H1 (cell line): ENCODE measurements around the gene FRMD6. TPM values are rescaled to one million over a fixed set of nuclear protein-coding genes. Genes with fewer than 3 reads are reported as not detected.

Experiments
- CTCF ChIA-PET: fragments of 300-600 bp; sonication (Branson Sonifier 250); formaldehyde crosslinking; loops from one replicate; lab custom pipeline; 2021; ENCODE audit not compliant: partially characterized antibody; lab: Charles Lee
- POLR2A ChIA-PET: fragments of 300-600 bp; sonication (Branson Sonifier 250); formaldehyde crosslinking; loops from one replicate; lab custom pipeline; 2021; ENCODE audit warnings: inconsistent platforms; ENCODE audit not compliant: partially characterized antibody; lab: Charles Lee
- DNase-seq, 2 experiments: peaks; one replicate each; pipeline versions ENCODE4 v3.0.0 to v3.0.0-alpha.2; 2010 to 2022; ENCODE audit warnings: low spot score in 2 of 2, low read depth in 1 of 2, mixed read lengths in 1 of 2
- FAIRE-seq: peaks from 2 replicates; lab custom pipeline; 2011; peaks lifted over from hg19 to GRCh38; lab: Jason Lieb, UNC
- H2AFZ ChIP-seq: 2 replicates; pipeline ENCODE4 v1.8.1; 2012; ENCODE audit warnings: low read length, inconsistent platforms
- H2AK5ac ChIP-seq: 2 replicates; pipeline ENCODE4 v1.6.1; 2013; ENCODE audit warnings: low read depth, low read length
- H2BK120ac ChIP-seq: replicated peaks from 2 replicates; pipeline ENCODE3; 2013; ENCODE audit warnings: low read depth, low read length, inconsistent platforms
- H2BK12ac ChIP-seq: 2 replicates; pipeline ENCODE4 v1.6.1; 2013; ENCODE audit warnings: low read depth, low read length
- H2BK15ac ChIP-seq: 2 replicates; pipeline ENCODE4 v1.6.1; 2013; ENCODE audit warnings: low read length
- H2BK20ac ChIP-seq: 2 replicates; pipeline ENCODE4 v1.6.1; 2013; ENCODE audit warnings: low read length
- H2BK5ac ChIP-seq: 2 replicates; pipeline ENCODE4 v1.6.1; 2013; ENCODE audit warnings: low read depth, low read length
- H3K14ac ChIP-seq: 2 replicates; pipeline ENCODE4 v1.6.1; 2013; ENCODE audit warnings: inconsistent platforms; ENCODE audit not compliant: insufficient read length
- H3K18ac ChIP-seq: 2 replicates; pipeline ENCODE4 v1.6.1; 2013; ENCODE audit warnings: low read length; ENCODE audit errors: extremely low read depth
- H3K23ac ChIP-seq: 2 replicates; pipeline ENCODE4 v1.6.1; 2013; ENCODE audit warnings: inconsistent platforms; ENCODE audit not compliant: insufficient read length
- H3K23me2 ChIP-seq: 2 replicates; pipeline ENCODE4 v1.6.1; 2013; ENCODE audit warnings: low read depth, low read length
- H3K27ac ChIP-seq: 2 replicates; pipeline ENCODE4 v1.6.1; 2011; ENCODE audit warnings: low read depth, low read length, inconsistent platforms
- H3K27me3 ChIP-seq, 4 experiments: replicated peaks in 1 of 4; 1 replicate in 1 of 4; 2 replicates in 3 of 4; pipeline versions ENCODE4 v1.6.1 to v1.8.1; 2011 to 2013; ENCODE audit warnings: low read length in 3 of 4, mild to moderate bottlenecking in 3 of 4, inconsistent platforms in 2 of 4, mixed read lengths in 2 of 4, moderate library complexity in 1 of 4; ENCODE audit not compliant: control insufficient read depth in 3 of 4, insufficient read depth in 3 of 4; ENCODE audit errors: extremely low read depth in 1 of 4
- H3K36me3 ChIP-seq, 4 experiments: 2 replicates each; pipeline versions ENCODE4 v1.6.1 to v1.8.1; 2011 to 2013; ENCODE audit warnings: mild to moderate bottlenecking in 4 of 4, low read length in 3 of 4, moderate library complexity in 2 of 4, control low read depth in 1 of 4, inconsistent platforms in 1 of 4; ENCODE audit not compliant: insufficient read depth in 4 of 4, control insufficient read depth in 2 of 4
- H3K4ac ChIP-seq: replicated peaks from 2 replicates; pipeline ENCODE3; 2013; ENCODE audit warnings: low read length, low read depth, mixed read lengths, inconsistent platforms; ENCODE audit not compliant: insufficient read length
- H3K4me1 ChIP-seq, 4 experiments: replicated peaks in 1 of 4; 1 replicate in 1 of 4; 2 replicates in 3 of 4; pipeline versions ENCODE4 v1.6.1 to v1.8.1; 2011 to 2013; ENCODE audit warnings: low read length in 3 of 4, inconsistent platforms in 2 of 4, mixed read lengths in 1 of 4; ENCODE audit not compliant: insufficient read depth in 4 of 4, control insufficient read depth in 3 of 4
- H3K4me2 ChIP-seq, 2 experiments: 2 replicates each; pipeline versions ENCODE4 v1.6.1 to v1.8.1; 2011 to 2013; ENCODE audit warnings: low read depth in 2 of 2, low read length in 2 of 2, control low read depth in 1 of 2, inconsistent platforms in 1 of 2, mild to moderate bottlenecking in 1 of 2; ENCODE audit not compliant: insufficient read depth in 1 of 2
- H3K4me3 ChIP-seq, 4 experiments: fragments of 200-600, 300-600 bp in 1 of 4; sonication (generic), shearing (Covaris generic), sonication (Bioruptor Twin) in 1 of 4; 2 replicates each; pipeline versions ENCODE4 v1.5.1 to v1.8.1; 2011 to 2016; ENCODE audit warnings: low read length in 4 of 4, low read depth in 3 of 4, control low read depth in 2 of 4, inconsistent platforms in 2 of 4, mild to moderate bottlenecking in 2 of 4, mixed read lengths in 1 of 4, moderate library complexity in 1 of 4; ENCODE audit not compliant: insufficient read depth in 2 of 4; ENCODE audit errors: extremely low read depth in 1 of 4
- H3K56ac ChIP-seq: replicated peaks from 2 replicates; pipeline ENCODE3; 2013; ENCODE audit warnings: low read depth, mild to moderate bottlenecking, mixed read lengths, low read length, inconsistent platforms; ENCODE audit not compliant: insufficient read length
- H3K79me1 ChIP-seq: 2 replicates; pipeline ENCODE4 v1.6.1; 2013; ENCODE audit warnings: low read depth, low read length, control low read depth
- H3K79me2 ChIP-seq, 2 experiments: 2 replicates each; pipeline versions ENCODE4 v1.6.1 to v1.8.1; 2012 to 2013; ENCODE audit warnings: low read length in 2 of 2, mild to moderate bottlenecking in 2 of 2, inconsistent platforms in 1 of 2; ENCODE audit not compliant: insufficient read depth in 2 of 2, control insufficient read depth in 1 of 2
- H3K9ac ChIP-seq, 4 experiments: replicated peaks in 1 of 4; 1 replicate in 1 of 4; 2 replicates in 3 of 4; pipeline versions ENCODE4 v1.6.1 to v1.8.1; 2011 to 2013; ENCODE audit warnings: low read depth in 3 of 4, low read length in 3 of 4, control low read depth in 2 of 4, mild to moderate bottlenecking in 2 of 4, moderate library complexity in 2 of 4, inconsistent platforms in 1 of 4; ENCODE audit errors: extremely low read depth in 1 of 4
- H3K9me3 ChIP-seq, 2 experiments: 2 replicates each; pipeline versions ENCODE4 v1.6.1 to v1.8.1; 2012 to 2013; ENCODE audit warnings: mild to moderate bottlenecking in 2 of 2, moderate library complexity in 2 of 2, control low read depth in 1 of 2, inconsistent platforms in 1 of 2, low read depth in 1 of 2, low read length in 1 of 2, mixed read lengths in 1 of 2; ENCODE audit not compliant: insufficient read depth in 2 of 2
- H4K20me1 ChIP-seq, 2 experiments: replicated peaks in 1 of 2; 2 replicates each; pipeline versions ENCODE3 to v1.8.1; 2011 to 2013; ENCODE audit warnings: inconsistent platforms in 2 of 2, low read length in 2 of 2, mild to moderate bottlenecking in 1 of 2; ENCODE audit not compliant: insufficient read depth in 2 of 2, control insufficient read depth in 1 of 2
- H4K5ac ChIP-seq: 2 replicates; pipeline ENCODE4 v1.6.1; 2013; ENCODE audit warnings: low read length, low read depth, mixed read lengths, inconsistent platforms; ENCODE audit not compliant: insufficient read length
- H4K8ac ChIP-seq: 2 replicates; pipeline ENCODE4 v1.8.0; 2013; ENCODE audit warnings: mild to moderate bottlenecking, moderate library complexity, low read length, inconsistent platforms; ENCODE audit not compliant: insufficient read depth; ENCODE audit errors: extremely low read depth
- H4K91ac ChIP-seq: replicated peaks from 2 replicates; pipeline ENCODE3; 2013; ENCODE audit warnings: low read length, mixed read lengths, inconsistent platforms; ENCODE audit not compliant: insufficient read length
- ATF3 ChIP-seq: IDR thresholded peaks from 2 replicates; pipeline ENCODE4 v1.6.1; 2011; ENCODE audit warnings: low read depth, mild to moderate bottlenecking, low read length; ENCODE audit not compliant: insufficient read depth
- KDM5A ChIP-seq: fragments of 200-600 bp; IDR thresholded peaks from 2 replicates; pipeline ENCODE4 v1.7.1; 2012; ENCODE audit warnings: mild to moderate bottlenecking, low read length, inconsistent platforms, mixed read lengths
- SRF ChIP-seq: IDR thresholded peaks from 2 replicates; pipeline ENCODE4 v1.6.1; 2011; ENCODE audit warnings: mild to moderate bottlenecking, low read depth, low read length, moderate library complexity
- TBP ChIP-seq: IDR thresholded peaks from 2 replicates; pipeline ENCODE4 v1.6.1; 2011; ENCODE audit warnings: low read depth, low read length, improper control_type of control experiment
- TEAD4 ChIP-seq: IDR thresholded peaks from 2 replicates; pipeline ENCODE4 v1.6.1; 2012; ENCODE audit warnings: low read depth, low read length, inconsistent platforms, mixed read lengths
- USF2 ChIP-seq: IDR thresholded peaks from 2 replicates; pipeline ENCODE4 v1.6.1; 2011; ENCODE audit warnings: low read length, improper control_type of control experiment
- WGBS, 2 experiments: shearing (Covaris generic) in 1 of 2; methylation state at CpG; one replicate each; pipeline versions ENCODE4 v1.1.6 to v1.1.7; 2013 to 2015; ENCODE audit warnings: low lambda C conversion rate in 2 of 2, mixed read lengths in 2 of 2, inconsistent platforms in 1 of 2, low coverage in 1 of 2, missing lambda C conversion rate in 1 of 2; ENCODE audit not compliant: insufficient replicate concordance in 2 of 2, insufficient coverage in 1 of 2, insufficient read length in 1 of 2; ENCODE audit errors: extremely low coverage in 1 of 2, missing lambda C conversion rate in 1 of 2; 5-methylcytosine and 5-hydroxymethylcytosine counted together
- polyA plus RNA-seq, 7 experiments: library from polyadenylated mRNA; depleted of rRNA in 3 of 7; stranded (reverse) in 5 of 7; unstranded in 2 of 7; fragments of >200 nt in 5 of 7; fragments of 200-250 nt in 2 of 7; gene quantifications; 1 replicate in 5 of 7; 2 replicates in 1 of 7; 4 replicates in 1 of 7; pipeline versions ENCODE4 v1.2.1 to v1.2.3, GENCODE V29; 2011 to 2013; ENCODE audit warnings: missing spikeins in 2 of 7, mixed read lengths in 2 of 7
- total RNA-seq: library from RNA; stranded (reverse); fragmentation: NEBNext Ultra II Directional; extraction: Animal tissue kit (Norgen Biotek cat#: 25700); gene quantifications from 2 replicates; pipeline ENCODE4 v1.2.1, GENCODE V29; 2021

The FRMD6 gene
- total and polyA plus RNA-seq, 2 of the 8 experiments (the other 6 are each of a cell fraction or from before 2014, with no cell fraction given): 5.4 to 23.7 TPM

GRCh38 chr14:51636109-51636508 lies 15.6 kb upstream of the FRMD6 start:
- no peak overlapping the region for H2AK5ac ChIP-seq
- H3K79me2 ChIP-seq: no peaks in the 10 kb centered on the region
- CTCF ChIA-PET: interaction anchor here (0.9 kb wide), 1 partner anchor 17 kb away, joined by 3 read pairs; no protein-coding TSS in a partner anchor
- no peaks in the 10 kb centered on the region for H3K23me2 ChIP-seq
- 91% methylated on average over 4 of the region's 4 CpGs; no CpG with 5 or more reads in 1 of the 2 experiments for WGBS, 2 experiments
- H3K79me1 ChIP-seq: no peaks in the 10 kb centered on the region
- H4K20me1 ChIP-seq: no peaks in the 10 kb centered on the region
- DNase-seq (no peak), FAIRE-seq (no peak)
- no peak overlapping the region for H2BK20ac ChIP-seq
- H2BK12ac ChIP-seq: no peak overlapping the region
- no peak overlapping the region for H3K14ac ChIP-seq
- H4K5ac ChIP-seq: no peak overlapping the region
- no peak overlapping the region for H3K9ac ChIP-seq
- no peak overlapping the region for H3K23ac ChIP-seq
- H2BK5ac ChIP-seq: no peak overlapping the region
- no peak overlapping the region for H3K56ac ChIP-seq
- no peak overlapping the region for H2BK15ac ChIP-seq
- H3K4me1 ChIP-seq: no peaks in the 10 kb centered on the region; a peak in 2 of 7 replicates
- no peak overlapping the region for H3K4ac ChIP-seq
- no peaks in the 10 kb centered on the region for H3K27me3 ChIP-seq
- H4K8ac ChIP-seq: no peak overlapping the region
- H3K18ac ChIP-seq: no peak overlapping the region
- no peaks in the 10 kb centered on the region for H3K9me3 ChIP-seq
- H3K36me3 ChIP-seq: no peaks in the 10 kb centered on the region
- POLR2A ChIA-PET: interaction anchor here (1.1 kb wide), 1 partner anchor 164 kb away, joined by 4 read pairs; no protein-coding TSS in a partner anchor
- no peak overlapping the region for H3K27ac ChIP-seq
- no peak overlapping the region for H2AFZ ChIP-seq
- TF ChIP-seq KDM5A (no peak), TEAD4 (no peak), TBP (no peak), USF2 (no peak), SRF (no peak), ATF3 (no peak)
- no peak overlapping the region for H3K4me2 ChIP-seq
- no peak overlapping the region for H4K91ac ChIP-seq
- no peak overlapping the region for H2BK120ac ChIP-seq
- H3K4me3 ChIP-seq: no peak overlapping the region
